Measurements from ENCODE around the gene MORN1. TPM values are rescaled to one million over a fixed set of nuclear protein-coding genes. Genes with fewer than 3 reads are reported as not detected.

Gene MORN1
- total RNA-seq, 1 donor from 2014 or later: 24.3 TPM

DNA sequence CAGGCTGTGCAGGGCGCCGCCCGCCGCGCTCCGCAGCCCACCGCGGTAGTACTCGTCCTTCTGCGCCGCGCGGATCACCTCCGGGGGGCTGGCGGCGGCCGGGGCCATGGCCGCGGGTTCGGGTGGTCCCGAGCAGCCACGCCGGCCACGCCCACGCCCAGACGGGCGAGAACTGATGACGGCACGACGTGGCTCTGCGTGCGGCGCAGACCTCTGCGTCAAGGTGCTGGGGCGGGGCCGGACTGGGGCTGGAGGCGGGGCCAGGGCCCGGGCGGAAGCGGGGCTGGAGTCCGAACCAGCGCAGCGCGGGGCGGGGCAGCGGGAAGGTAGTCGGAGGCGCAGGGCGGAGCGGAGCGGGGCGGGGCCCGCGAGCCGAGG is 21.0 kb upstream of the MORN1 start, which contains the start of gene PEX10:
PEX10 (minus strand) TSS at position 170 of the 378 bp plus-strand sequence; CDS start at position 108, 62 bp downstream.
- Mint-ChIP-seq H3K4me1 (peaks cover 26% of the 10 kb centered on the region), H3K27me3 (ENCODE audit: low read depth) (peaks cover 11% of the 10 kb centered on the region), H3K27ac (peak within 1 kb of the TSS; percentile 78), H3K4me3 (peak within 1 kb of the TSS; percentile 87), H3K9me3 (no peaks in the 10 kb centered on the region), H3K36me3 (peaks cover 4% of the 10 kb centered on the region)
- TF ChIP-seq, protein P1, sequence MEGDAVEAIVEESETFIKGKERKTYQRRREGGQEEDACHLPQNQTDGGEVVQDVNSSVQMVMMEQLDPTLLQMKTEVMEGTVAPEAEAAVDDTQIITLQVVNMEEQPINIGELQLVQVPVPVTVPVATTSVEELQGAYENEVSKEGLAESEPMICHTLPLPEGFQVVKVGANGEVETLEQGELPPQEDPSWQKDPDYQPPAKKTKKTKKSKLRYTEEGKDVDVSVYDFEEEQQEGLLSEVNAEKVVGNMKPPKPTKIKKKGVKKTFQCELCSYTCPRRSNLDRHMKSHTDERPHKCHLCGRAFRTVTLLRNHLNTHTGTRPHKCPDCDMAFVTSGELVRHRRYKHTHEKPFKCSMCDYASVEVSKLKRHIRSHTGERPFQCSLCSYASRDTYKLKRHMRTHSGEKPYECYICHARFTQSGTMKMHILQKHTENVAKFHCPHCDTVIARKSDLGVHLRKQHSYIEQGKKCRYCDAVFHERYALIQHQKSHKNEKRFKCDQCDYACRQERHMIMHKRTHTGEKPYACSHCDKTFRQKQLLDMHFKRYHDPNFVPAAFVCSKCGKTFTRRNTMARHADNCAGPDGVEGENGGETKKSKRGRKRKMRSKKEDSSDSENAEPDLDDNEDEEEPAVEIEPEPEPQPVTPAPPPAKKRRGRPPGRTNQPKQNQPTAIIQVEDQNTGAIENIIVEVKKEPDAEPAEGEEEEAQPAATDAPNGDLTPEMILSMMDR (IDR thresholded peaks at IDR 0.05; ENCODE audit: unreplicated experiment): no peak
- peak; percentile 99 for DNase-seq (ENCODE audit: low spot score in 2 of 2, unreplicated experiment in 2 of 2)

DNA sequence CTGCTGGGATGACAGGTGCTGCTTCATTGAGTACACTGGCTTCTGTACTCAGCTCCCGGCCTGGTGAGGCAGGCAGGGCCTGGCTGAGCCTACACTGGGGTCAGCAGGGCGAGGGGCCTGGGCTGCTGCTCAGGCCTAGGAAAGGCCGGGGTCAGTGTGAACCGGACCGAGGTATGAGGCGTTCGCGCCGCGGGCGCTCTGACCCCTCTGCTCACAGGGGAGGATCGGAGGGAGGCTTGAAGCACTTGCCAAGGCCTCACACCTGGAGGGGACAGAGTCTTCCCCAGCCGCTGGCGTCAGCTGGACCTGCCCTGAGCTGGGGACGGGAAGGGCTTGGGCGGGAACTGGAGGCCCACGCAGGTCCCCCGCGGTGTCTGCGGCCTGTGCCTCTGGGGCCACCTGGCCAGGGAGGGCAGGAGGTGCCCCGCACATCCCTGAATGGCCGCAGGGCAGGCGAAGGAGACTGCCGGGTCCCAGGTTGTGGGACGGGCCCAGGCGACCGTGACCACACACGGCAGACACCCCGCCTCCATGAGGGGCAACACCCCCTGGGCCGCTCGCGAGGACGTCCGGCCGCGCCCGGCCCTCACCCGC is 20.5 kb upstream of the MORN1 start:
- peak overlapping the region; percentile 78 for H3K27ac Mint-ChIP-seq
- H3K4me1 Mint-ChIP-seq: peaks cover 23% of the 10 kb centered on the region
- DNase-seq (ENCODE audit: low spot score in 2 of 2, unreplicated experiment in 2 of 2): no peak

DNA sequence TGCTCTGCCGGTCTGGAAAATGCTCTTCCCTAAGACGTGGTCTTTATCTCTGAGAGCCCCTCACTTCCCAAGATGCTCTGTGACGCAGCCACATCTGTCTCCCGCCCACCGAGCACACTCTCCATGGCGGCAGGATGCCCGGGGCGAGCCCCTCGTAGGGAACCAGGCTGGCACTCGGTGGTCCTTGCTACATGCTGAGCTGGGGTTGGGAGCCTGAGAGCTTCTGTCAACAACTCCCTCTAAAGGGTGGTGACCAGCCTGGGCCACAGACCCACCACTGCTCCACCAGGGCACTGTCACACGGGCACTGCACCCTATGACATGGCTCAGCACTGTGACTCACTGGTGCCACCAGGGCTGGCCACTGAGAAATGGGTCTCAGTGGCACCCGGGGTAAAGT is 18.4 kb upstream of the MORN1 start:
- Mint-ChIP-seq H3K4me3 (no peak overlapping the region), H3K27me3 (ENCODE audit: low read depth) (peaks cover 4% of the 10 kb centered on the region), H3K4me1 (peaks cover 11% of the 10 kb centered on the region), H3K27ac (no peak overlapping the region), H3K9me3 (no peaks in the 10 kb centered on the region), H3K36me3 (peaks cover 6% of the 10 kb centered on the region)
- TF ChIP-seq, protein P1 (IDR thresholded peaks at IDR 0.05; ENCODE audit: unreplicated experiment): no peak
- DNase-seq (ENCODE audit: low spot score in 2 of 2, unreplicated experiment in 2 of 2): no peak

More for the DNA sequence above, 20.5 kb upstream of the MORN1 start:
- Mint-ChIP-seq H3K27me3 (ENCODE audit: low read depth) (peaks cover 9% of the 10 kb centered on the region), H3K4me3 (peak overlapping the region; percentile 87), H3K9me3 (no peaks in the 10 kb centered on the region), H3K36me3 (peaks cover 5% of the 10 kb centered on the region)
- TF ChIP-seq, protein P1 (IDR thresholded peaks at IDR 0.05; ENCODE audit: unreplicated experiment): no peak

DNA sequence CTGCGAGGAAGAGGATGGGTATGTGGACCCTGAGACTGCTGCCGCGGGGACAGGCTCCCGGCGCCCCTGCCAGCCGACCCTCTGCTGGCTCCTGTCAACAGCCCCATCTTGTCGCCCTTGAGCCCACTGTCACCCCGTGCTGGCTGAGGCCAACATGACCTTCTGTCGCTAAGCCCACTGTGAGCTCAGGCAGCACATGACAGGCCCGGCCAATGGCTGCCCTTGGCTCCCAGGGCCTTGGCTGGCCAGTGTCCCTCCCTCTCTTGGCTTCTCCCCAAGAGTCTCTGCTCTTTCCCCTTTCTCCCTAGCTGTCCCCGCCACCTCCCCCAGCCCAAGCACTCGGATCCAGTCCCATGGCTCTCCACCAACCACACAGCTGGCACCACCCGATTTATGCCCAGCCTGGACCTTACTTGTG is 17.5 kb upstream of the MORN1 start:
- TF ChIP-seq, protein P1 (IDR thresholded peaks at IDR 0.05; ENCODE audit: unreplicated experiment): no peak
- no peak overlapping the region for H3K27ac Mint-ChIP-seq
- H3K4me1 Mint-ChIP-seq: peaks cover 5% of the 10 kb centered on the region
- H3K4me3 Mint-ChIP-seq: no peak overlapping the region
- DNase-seq (ENCODE audit: low spot score in 2 of 2, unreplicated experiment in 2 of 2): no peak
- peaks cover 10% of the 10 kb centered on the region for H3K36me3 Mint-ChIP-seq
- H3K27me3 Mint-ChIP-seq (ENCODE audit: low read depth): no peaks in the 10 kb centered on the region
- H3K9me3 Mint-ChIP-seq: no peaks in the 10 kb centered on the region

DNA sequence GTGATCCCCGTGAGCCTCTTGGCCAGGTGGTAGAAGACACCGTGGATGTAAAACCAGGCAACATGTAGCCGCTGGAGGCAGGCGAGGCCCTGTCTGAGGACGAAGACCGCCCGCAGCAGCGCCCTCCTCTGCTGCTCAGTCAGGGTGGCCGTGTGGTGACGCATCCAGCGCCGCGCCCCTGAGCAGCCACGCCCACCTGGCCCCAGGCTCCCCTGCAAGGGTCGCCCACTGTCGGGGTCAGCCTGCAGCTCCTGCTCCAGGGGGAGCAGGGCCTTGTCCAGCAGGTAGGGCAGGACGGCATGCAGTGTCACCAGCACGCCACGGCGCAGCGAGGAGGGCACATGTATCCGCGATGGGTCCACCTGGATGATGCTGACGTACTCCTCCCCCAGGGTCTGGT is 17.1 kb upstream of the MORN1 start:
- DNase-seq (ENCODE audit: low spot score in 2 of 2, unreplicated experiment in 2 of 2): no peak
- H3K27me3 Mint-ChIP-seq (ENCODE audit: low read depth): no peaks in the 10 kb centered on the region

More for the DNA sequence above, 17.1 kb upstream of the MORN1 start:
- Mint-ChIP-seq H3K4me3 (no peak overlapping the region), H3K27ac (no peak overlapping the region), H3K9me3 (no peaks in the 10 kb centered on the region), H3K36me3 (peaks cover 12% of the 10 kb centered on the region), H3K4me1 (peaks cover 3% of the 10 kb centered on the region)
- TF ChIP-seq, protein P1 (IDR thresholded peaks at IDR 0.05; ENCODE audit: unreplicated experiment): no peak

Data from mesothelial cell of epicardium (in vitro differentiated cells).